OCI-LY7 (cell line): ENCODE measurements around the gene LYVE1.

Experiments
- EZH2phosphoT487 ChIP-seq: fragments of 200-600 bp; sonication (generic); IDR thresholded peaks from 2 replicates; pipeline ENCODE4 v1.6.1; 2018; ENCODE audit warnings: low read depth, borderline replicate concordance, mild to moderate bottlenecking, mixed run types, antibody characterized with exemption, low read length, moderate library complexity, mixed read lengths
- TF ChIP-seq, protein P1 (sequence below): fragments of 200-600 bp; sonication (generic); conservative IDR thresholded peaks from 2 replicates; pipeline ENCODE4 v1.5.1; 2014; ENCODE audit warnings: mild to moderate bottlenecking, antibody characterized with exemption, low read length, moderate library complexity, mixed read lengths

DNA sequence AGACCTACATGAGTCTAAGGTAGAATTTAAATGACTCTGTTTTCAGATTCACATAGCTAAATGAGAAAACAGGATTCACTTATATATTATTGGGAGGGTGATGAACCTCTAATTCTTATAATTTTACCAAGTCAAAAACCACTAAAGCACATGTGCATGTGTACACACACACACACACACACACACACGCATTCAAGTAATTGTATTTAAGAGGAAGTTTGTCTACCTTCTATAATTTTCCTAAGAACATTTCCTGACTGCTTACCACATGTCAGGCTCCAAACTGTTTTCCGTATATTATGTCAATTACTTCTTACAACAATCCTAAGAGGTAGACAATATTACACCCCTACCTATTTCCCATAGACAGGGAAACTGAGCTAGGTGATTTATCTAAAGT, 34.1 kb downstream of the LYVE1 start:
- TF ChIP-seq, protein P1, sequence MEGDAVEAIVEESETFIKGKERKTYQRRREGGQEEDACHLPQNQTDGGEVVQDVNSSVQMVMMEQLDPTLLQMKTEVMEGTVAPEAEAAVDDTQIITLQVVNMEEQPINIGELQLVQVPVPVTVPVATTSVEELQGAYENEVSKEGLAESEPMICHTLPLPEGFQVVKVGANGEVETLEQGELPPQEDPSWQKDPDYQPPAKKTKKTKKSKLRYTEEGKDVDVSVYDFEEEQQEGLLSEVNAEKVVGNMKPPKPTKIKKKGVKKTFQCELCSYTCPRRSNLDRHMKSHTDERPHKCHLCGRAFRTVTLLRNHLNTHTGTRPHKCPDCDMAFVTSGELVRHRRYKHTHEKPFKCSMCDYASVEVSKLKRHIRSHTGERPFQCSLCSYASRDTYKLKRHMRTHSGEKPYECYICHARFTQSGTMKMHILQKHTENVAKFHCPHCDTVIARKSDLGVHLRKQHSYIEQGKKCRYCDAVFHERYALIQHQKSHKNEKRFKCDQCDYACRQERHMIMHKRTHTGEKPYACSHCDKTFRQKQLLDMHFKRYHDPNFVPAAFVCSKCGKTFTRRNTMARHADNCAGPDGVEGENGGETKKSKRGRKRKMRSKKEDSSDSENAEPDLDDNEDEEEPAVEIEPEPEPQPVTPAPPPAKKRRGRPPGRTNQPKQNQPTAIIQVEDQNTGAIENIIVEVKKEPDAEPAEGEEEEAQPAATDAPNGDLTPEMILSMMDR: no peak
- no peak for TF ChIP-seq EZH2phosphoT487
